MM.1S (cell line): ENCODE results near the gene MTCL1.

Source experiments
- DNase-seq: peaks from one replicate; pipeline ENCODE4 v3.0.0-alpha.2; 2015
- H2AFZ ChIP-seq: fragments of 300-600 bp; sonication (generic); 2 replicates; pipeline ENCODE4 v1.6.0; 2016; ENCODE audit warnings: antibody characterized with exemption, low read length
- H3F3A ChIP-seq: fragments of 300-600 bp; sonication (generic); 2 replicates; pipeline ENCODE4 v1.6.1; 2016; ENCODE audit warnings: mild to moderate bottlenecking, antibody characterized with exemption, low read length, moderate library complexity, mixed read lengths; ENCODE audit not compliant: insufficient read depth
- H3K27ac ChIP-seq: fragments of 300-600 bp; sonication (generic); 2 replicates; pipeline ENCODE4 v1.5.1; 2016; ENCODE audit warnings: mild to moderate bottlenecking, low read length
- H3K27me3 ChIP-seq: fragments of 300-600 bp; sonication (generic); replicated peaks from 2 replicates; pipeline ENCODE4 v1.6.0; 2016; ENCODE audit warnings: low read length; ENCODE audit not compliant: insufficient read depth
- H3K36me3 ChIP-seq: fragments of 300-600 bp; sonication (generic); replicated peaks from 2 replicates; pipeline ENCODE4 v1.6.1; 2016; ENCODE audit warnings: mild to moderate bottlenecking, low read length, mixed read lengths; ENCODE audit not compliant: insufficient read depth
- H3K4me1 ChIP-seq: fragments of 300-600 bp; sonication (generic); 2 replicates; pipeline ENCODE4 v1.6.1; 2016; ENCODE audit warnings: low read length, mixed read lengths
- H3K4me2 ChIP-seq: fragments of 300-600 bp; sonication (generic); 2 replicates; pipeline ENCODE4 v1.6.0; 2016; ENCODE audit warnings: low read depth, low read length
- H3K4me3 ChIP-seq: fragments of 300-600 bp; sonication (generic); 2 replicates; pipeline ENCODE4 v1.5.1; 2016; ENCODE audit warnings: low read length, mixed read lengths
- H3K79me2 ChIP-seq: fragments of 300-600 bp; sonication (generic); 2 replicates; pipeline ENCODE4 v1.6.1; 2016; ENCODE audit warnings: mixed run types, low read length, mixed read lengths
- H3K9ac ChIP-seq: fragments of 300-600 bp; sonication (generic); 2 replicates; pipeline ENCODE4 v1.6.1; 2016; ENCODE audit warnings: low read length, mixed read lengths
- H3K9me2 ChIP-seq: fragments of 300-600 bp; sonication (generic); replicated peaks from 2 replicates; pipeline ENCODE4 v1.6.1; 2016; ENCODE audit warnings: mild to moderate bottlenecking, low read length, mixed read lengths; ENCODE audit not compliant: insufficient read depth
- H3K9me3 ChIP-seq: fragments of 300-600 bp; sonication (generic); replicated peaks from 2 replicates; pipeline ENCODE4 v1.6.1; 2016; ENCODE audit warnings: mild to moderate bottlenecking, low read length, mixed read lengths; ENCODE audit not compliant: insufficient read depth
- H4K20me1 ChIP-seq: fragments of 300-600 bp; sonication (generic); 2 replicates; pipeline ENCODE4 v1.6.1; 2016; ENCODE audit warnings: mild to moderate bottlenecking, low read length, moderate library complexity, mixed read lengths; ENCODE audit not compliant: insufficient read depth
- CTCF ChIP-seq: fragments of 300-600 bp; sonication (generic); IDR thresholded peaks from 2 replicates; pipeline ENCODE4 v1.5.1; 2016; ENCODE audit warnings: antibody characterized with exemption, low read length, mixed read lengths
- EZH2 ChIP-seq: fragments of 300-600 bp; sonication (generic); optimal IDR thresholded peaks from 2 replicates; pipeline ENCODE3; 2017; ENCODE audit warnings: low read depth, mild to moderate bottlenecking, antibody characterized with exemption, low read length, mixed read lengths
- EZH2phosphoT487 ChIP-seq: fragments of 300-600 bp; sonication (generic); IDR thresholded peaks from 2 replicates; pipeline ENCODE4 v1.6.1; 2018; ENCODE audit warnings: antibody characterized with exemption, low read length

MTCL1 gene

GRCh38 chr18:8705961-8706790, 820 bp downstream of the MTCL1 start:
- Histone ChIP-seq H2AFZ (peak overlapping the region; percentile 70), H3K4me2 (peak overlapping the region; percentile 94), H3K36me3 (no peaks in the 10 kb centered on the region), H3K27me3 (no peaks in the 10 kb centered on the region), H4K20me1 (no peaks in the 10 kb centered on the region), H3K9ac (peak overlapping the region; percentile 69), H3K9me2 (no peaks in the 10 kb centered on the region), H3F3A (peaks cover 13% of the 10 kb centered on the region), H3K27ac (peak overlapping the region; percentile 51; the same call in 1 of the 2 replicates), H3K4me1 (peaks cover 18% of the 10 kb centered on the region), H3K4me3 (peak overlapping the region; percentile 96), H3K79me2 (peaks cover 45% of the 10 kb centered on the region), H3K9me3 (no peaks in the 10 kb centered on the region)
- DNase-seq = peak; percentile 43
- TF ChIP-seq EZH2 = no peak
- TF ChIP-seq CTCF = no peak
- no peak for TF ChIP-seq EZH2phosphoT487

GRCh38 chr18:8706791-8707555, 1.6 kb downstream of the MTCL1 start:
- TF ChIP-seq EZH2phosphoT487 = no peak
- peak; percentile 46 for TF ChIP-seq CTCF
- no peak for TF ChIP-seq EZH2
- Histone ChIP-seq H3K27me3 (no peaks in the 10 kb centered on the region), H3F3A (peaks cover 13% of the 10 kb centered on the region), H3K4me1 (peaks cover 18% of the 10 kb centered on the region), H3K4me3 (peak overlapping the region; percentile 96), H3K27ac (peak overlapping the region; percentile 51; the same call in 1 of the 2 replicates), H3K36me3 (no peaks in the 10 kb centered on the region), H3K4me2 (peak overlapping the region; percentile 94), H3K79me2 (peaks cover 50% of the 10 kb centered on the region), H2AFZ (peak overlapping the region; percentile 70), H3K9me3 (no peaks in the 10 kb centered on the region), H3K9ac (peak overlapping the region; percentile 69), H3K9me2 (no peaks in the 10 kb centered on the region), H4K20me1 (no peaks in the 10 kb centered on the region)
- DNase-seq = peak; percentile 76

GRCh38 chr18:8707556-8708300, 2.4 kb downstream of the MTCL1 start:
- no peaks in the 10 kb centered on the region for H3K36me3 ChIP-seq
- H2AFZ ChIP-seq = peak overlapping the region; percentile 70
- TF ChIP-seq EZH2 (no peak), EZH2phosphoT487 (no peak), CTCF (no peak)
- peaks cover 18% of the 10 kb centered on the region for H3K4me1 ChIP-seq
- H3K27me3 ChIP-seq = no peaks in the 10 kb centered on the region
- peaks cover 57% of the 10 kb centered on the region for H3K79me2 ChIP-seq
- H3K9ac ChIP-seq = peak overlapping the region; percentile 69; the same call in 1 of the 2 replicates
- peak overlapping the region; percentile 94 for H3K4me2 ChIP-seq
- H3K9me3 ChIP-seq = no peaks in the 10 kb centered on the region
- no peaks in the 10 kb centered on the region for H3K9me2 ChIP-seq
- peak overlapping the region; percentile 51; the same call in 1 of the 2 replicates for H3K27ac ChIP-seq
- peak overlapping the region; percentile 96 for H3K4me3 ChIP-seq
- DNase-seq = peak; percentile 62
- H3F3A ChIP-seq = peaks cover 13% of the 10 kb centered on the region
- H4K20me1 ChIP-seq = no peaks in the 10 kb centered on the region
